ENCODE data around the gene CYP24A1.

Gene CYP24A1

DNA sequence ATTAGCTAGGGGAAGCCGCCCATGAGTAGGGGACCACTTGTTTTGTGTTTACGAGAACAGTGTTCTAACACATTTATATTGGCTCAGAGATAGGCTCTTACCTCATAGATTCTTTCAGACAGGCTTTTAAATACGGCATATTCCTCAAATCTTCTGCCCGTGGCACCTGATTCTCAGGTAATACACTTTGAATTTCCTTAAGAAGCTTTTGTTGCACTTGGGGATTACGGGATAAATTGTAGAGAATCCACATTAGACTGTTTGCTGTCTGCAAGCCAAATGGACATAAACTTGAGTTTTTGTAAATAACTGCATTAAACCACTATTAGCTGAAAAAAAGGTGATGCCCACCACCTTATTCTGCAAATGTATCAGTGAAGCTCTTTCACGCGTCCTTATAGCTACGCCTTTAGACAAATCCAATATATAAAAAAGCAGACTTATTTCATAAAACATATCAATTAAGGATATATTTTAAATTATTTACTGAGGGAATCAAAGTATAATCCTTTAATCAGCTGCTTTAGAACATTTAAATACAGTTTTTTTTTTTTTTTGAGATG, 14.8 kb downstream of the CYP24A1 start:
- DNase-seq (ENCODE audit: low read depth): no peak
- no peak for TF ChIP-seq CTCF (IDR thresholded peaks at IDR 0.05; ENCODE audit: low read depth, low read length, missing control alignments)
- in situ Hi-C loops (cut with HindIII; ENCODE audit: low sequenced_read_pairs): no loop called here
- no peak overlapping the region for H3K4me3 ChIP-seq (ENCODE audit: low read depth, low read length)

- TF ChIP-seq CTCF (IDR thresholded peaks at IDR 0.05; ENCODE audit: low read depth, low read length, missing control alignments): no peak
- DNase-seq (ENCODE audit: low read depth): no peak
- H3K4me3 ChIP-seq (ENCODE audit: low read depth, low read length): no peak overlapping the region
- in situ Hi-C loops (cut with HindIII; ENCODE audit: low sequenced_read_pairs): no loop called here
Observed at GRCh38 chr20:54158226-54158625, 15.6 kb downstream of the CYP24A1 start.

- in situ Hi-C loops (cut with HindIII; ENCODE audit: low sequenced_read_pairs): no loop called here
Observed at GRCh38 chr20:54156981-54157835, 16.6 kb downstream of the CYP24A1 start.

GRCh38 chr20:54156522-54156921, 17.3 kb downstream of the CYP24A1 start:
- no peak for DNase-seq (ENCODE audit: low read depth)
- in situ Hi-C loops (cut with HindIII; ENCODE audit: low sequenced_read_pairs): no loop called here
- no peak for TF ChIP-seq CTCF (IDR thresholded peaks at IDR 0.05; ENCODE audit: low read depth, low read length, missing control alignments)
- no peak overlapping the region for H3K4me3 ChIP-seq (ENCODE audit: low read depth, low read length)

More at GRCh38 chr20:54156981-54157835, 16.6 kb downstream of the CYP24A1 start:
- TF ChIP-seq CTCF (IDR thresholded peaks at IDR 0.05; ENCODE audit: low read depth, low read length, missing control alignments): no peak
- H3K4me3 ChIP-seq (ENCODE audit: low read depth, low read length): no peak overlapping the region
- DNase-seq (ENCODE audit: low read depth): no peak

DNA sequence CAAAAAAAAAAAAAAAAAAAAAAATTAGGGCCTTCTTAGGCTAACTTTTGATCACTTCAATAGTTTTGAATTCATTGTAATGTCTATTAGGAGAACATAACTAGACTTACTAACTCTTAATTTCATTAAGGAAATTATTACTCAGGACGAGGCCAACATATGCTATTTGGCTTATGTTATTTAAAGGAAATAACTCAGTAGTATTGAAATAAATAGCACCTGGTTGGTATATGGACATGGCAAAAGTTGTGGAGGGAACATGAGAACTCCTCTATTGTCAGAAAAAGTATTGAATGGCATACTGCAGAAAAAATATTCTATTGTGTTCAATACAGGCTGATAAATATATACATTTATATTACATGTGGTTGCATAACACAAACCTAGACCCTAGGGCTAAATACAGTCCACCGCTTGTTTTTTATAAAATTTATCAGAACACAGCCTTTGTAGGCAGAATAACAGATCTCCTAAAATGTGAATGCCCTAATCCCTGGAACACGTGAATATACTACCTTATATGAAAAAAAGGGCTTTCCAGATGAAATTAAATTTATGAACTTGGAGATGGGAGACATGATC, 18.0 kb downstream of the CYP24A1 start:
- in situ Hi-C loops (cut with HindIII; ENCODE audit: low sequenced_read_pairs): no loop called here
- no peak for DNase-seq (ENCODE audit: low read depth)
- H3K4me3 ChIP-seq (ENCODE audit: low read depth, low read length): no peak overlapping the region
- TF ChIP-seq CTCF (IDR thresholded peaks at IDR 0.05; ENCODE audit: low read depth, low read length, missing control alignments): no peak

GRCh38 chr20:54154439-54154838, 19.3 kb downstream of the CYP24A1 start:
- TF ChIP-seq CTCF (IDR thresholded peaks at IDR 0.05; ENCODE audit: low read depth, low read length, missing control alignments): no peak
- no peak for DNase-seq (ENCODE audit: low read depth)
- in situ Hi-C loops (cut with HindIII; ENCODE audit: low sequenced_read_pairs): no loop called here
- H3K4me3 ChIP-seq (ENCODE audit: low read depth, low read length): no peak overlapping the region

Data from astrocyte of the cerebellum (primary cell).